Neural progenitor cell (in vitro differentiated cells): ENCODE data around the gene C6orf89.

Experiments
- CTCF ChIP-seq: fragments of 200-600 bp; sonication (generic); IDR thresholded peaks from 2 replicates; pipeline ENCODE4 v1.5.1; 2017; ENCODE audit warnings: antibody characterized with exemption, mild to moderate bottlenecking
- EZH2 ChIP-seq: fragments of 200-600 bp; sonication (generic); IDR thresholded peaks from 2 replicates; pipeline ENCODE4 v1.6.1; 2017; ENCODE audit warnings: antibody characterized with exemption, mild to moderate bottlenecking, moderate library complexity

GRCh38 chr6:36855750-36856149 lies 30.0 kb upstream of the C6orf89 start:
- no peak for TF ChIP-seq CTCF
- no peak for TF ChIP-seq EZH2
